ENCODE data around the gene AGPAT3.
"Not testable (repeated sequence)": the region's sequence is repeated elsewhere in the genome, so short reads cannot be mapped to it uniquely, and the experiment has no call there.

The AGPAT3 gene

DNA sequence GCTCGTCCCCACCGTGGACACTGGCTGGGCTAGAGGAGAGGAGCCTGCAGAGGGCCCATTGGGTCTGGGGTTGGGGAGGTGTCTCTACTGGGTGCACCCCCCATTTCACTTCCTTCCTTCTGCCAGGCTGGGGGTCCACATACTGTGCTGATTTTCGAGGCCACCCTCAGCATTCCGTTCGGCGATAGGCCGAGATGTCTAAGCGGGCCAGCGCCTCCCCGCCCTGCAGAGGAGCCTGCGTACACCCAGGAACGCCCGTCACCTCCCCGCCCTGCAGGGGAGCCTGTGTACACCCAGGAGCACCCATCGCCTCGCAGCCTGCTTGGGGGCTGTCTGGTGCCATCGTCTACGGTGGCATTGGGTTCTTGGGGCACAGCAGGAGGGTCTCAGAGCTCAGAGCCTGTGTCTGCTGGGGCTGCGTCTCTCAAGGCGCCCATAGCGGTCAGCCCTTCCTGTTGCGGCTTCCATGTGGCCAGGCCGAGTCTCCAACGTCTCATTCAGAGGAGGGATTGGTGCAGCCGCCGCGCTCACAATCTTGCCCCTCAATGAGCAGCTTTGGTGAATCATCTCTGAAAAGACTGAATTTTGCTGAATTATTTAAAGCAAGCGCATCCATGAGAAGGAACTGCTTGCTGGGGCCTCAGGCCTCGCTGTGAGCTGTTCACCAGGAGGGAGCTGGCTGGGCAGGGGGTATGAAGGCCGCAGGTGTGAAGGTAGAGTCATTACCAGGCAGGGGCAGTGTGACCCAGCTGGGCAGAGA, 30.7 kb upstream of the AGPAT3 start:
- DNase-seq (ENCODE audit: low read depth, low spot score): no peak

DNA sequence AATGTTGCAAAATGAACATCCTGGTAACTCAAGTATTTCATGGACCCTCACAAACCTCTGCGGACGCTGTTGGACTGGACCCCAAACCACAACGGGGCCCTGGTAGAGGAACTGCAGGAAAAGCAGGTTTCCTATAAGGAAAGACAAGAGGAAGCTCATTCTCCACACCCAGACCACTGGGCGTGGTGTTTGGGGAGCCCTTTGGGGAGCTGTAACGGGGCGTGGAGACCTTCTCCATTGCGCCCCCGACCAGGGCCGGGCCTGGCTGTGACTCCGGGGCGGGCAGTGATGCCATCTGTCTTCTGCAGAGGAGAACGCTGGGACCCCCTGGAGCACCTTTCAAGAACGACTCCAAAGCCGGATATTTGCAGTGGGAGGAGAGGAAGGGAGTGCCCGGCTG, 30.0 kb upstream of the AGPAT3 start:
- no peak for DNase-seq (ENCODE audit: low read depth, low spot score)

GRCh38 chr21:43835861-43836260, 29.2 kb upstream of the AGPAT3 start:
- no peak for DNase-seq (ENCODE audit: low read depth, low spot score)

DNA sequence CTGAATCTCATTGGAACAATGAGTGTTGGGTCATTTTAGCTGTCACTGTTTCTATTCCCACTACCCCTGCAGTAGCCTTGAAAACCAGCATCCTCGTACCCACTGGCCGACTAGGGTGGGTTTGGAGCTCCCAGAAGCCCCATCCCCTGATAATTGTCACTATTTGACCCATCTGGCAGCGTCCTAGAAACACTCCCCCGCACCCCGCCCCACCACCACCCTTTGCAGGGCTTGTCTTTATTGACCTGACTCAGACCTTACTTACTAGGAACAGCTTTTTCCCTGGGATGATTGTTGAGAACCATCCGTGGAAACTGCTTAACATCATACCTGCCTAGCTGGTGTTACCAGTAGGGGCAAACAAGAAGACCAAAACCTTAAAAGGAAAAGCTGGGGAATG, 28.4 kb upstream of the AGPAT3 start:
- no peak for DNase-seq (ENCODE audit: low read depth, low spot score)

DNA sequence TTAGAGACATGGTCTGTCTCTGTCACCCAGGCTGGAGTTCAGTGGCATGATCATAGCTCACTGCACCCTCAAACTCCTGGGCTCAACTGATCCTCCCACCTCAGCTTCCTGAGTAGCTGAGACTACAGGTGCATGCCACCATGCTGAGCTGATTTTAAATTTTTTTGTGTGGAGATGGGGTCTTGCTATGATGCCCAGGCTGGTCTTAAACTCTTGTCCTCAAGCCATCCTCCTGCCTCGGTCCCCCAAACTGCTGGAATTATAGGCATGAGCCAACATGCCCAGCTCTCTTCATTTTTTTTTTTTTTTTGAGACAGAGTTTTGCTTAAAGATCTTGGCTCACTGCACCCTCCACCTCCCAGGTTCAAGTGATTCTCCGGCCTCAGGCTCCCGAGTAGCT, 24.8 kb upstream of the AGPAT3 start:
- DNase-seq (ENCODE audit: low read depth, low spot score): no peak

DNA sequence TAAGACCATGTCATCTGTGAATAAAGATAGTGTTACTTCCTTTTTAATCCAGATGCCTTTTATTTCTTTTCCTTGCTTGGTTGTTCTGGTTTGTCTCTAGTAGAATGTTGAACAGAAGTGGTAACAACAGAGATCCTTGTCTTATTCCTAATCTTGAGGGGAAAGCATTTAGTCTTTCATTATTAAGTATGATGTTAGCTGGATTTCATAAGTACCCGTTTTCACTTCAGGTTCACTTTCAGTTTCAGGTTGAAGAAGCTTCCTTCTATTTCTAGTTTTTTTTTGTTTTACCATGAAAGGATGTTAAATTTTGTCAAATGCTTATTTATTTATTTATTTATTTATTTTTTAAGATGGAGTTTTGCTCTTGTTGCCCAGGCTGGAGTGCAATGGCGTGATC, 22.3 kb upstream of the AGPAT3 start:
- DNase-seq (ENCODE audit: low read depth, low spot score): no peak

- not testable (repeated sequence) for DNase-seq (ENCODE audit: low read depth, low spot score)
Measured at GRCh38 chr21:43844906-43845305, 20.1 kb upstream of the AGPAT3 start.

DNA sequence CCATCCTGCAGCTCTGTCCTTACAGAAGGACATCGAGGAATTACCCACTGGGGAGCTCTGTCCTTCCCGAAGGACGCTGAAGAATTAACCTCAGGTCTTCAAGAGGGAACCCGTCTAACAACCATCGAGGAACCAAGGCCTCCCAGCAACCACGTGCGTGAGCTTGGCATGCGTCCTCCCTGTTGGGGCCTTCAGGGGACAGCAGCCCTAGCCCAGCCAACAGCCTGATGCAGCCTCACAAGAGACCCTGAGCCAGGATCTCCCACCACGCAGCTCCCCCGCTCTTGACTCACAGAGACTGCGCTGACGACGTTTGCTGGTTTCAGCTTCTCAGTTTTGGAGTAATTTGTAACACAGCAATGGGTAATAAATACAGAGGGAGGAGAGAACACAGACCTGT, 19.6 kb upstream of the AGPAT3 start:
- no peak for DNase-seq (ENCODE audit: low read depth, low spot score)

GRCh38 chr21:43846430-43846829, 18.6 kb upstream of the AGPAT3 start:
- no peak for DNase-seq (ENCODE audit: low read depth, low spot score)

- DNase-seq (ENCODE audit: low read depth, low spot score): no peak
Measured at GRCh38 chr21:43847301-43847700, 17.7 kb upstream of the AGPAT3 start.

DNA sequence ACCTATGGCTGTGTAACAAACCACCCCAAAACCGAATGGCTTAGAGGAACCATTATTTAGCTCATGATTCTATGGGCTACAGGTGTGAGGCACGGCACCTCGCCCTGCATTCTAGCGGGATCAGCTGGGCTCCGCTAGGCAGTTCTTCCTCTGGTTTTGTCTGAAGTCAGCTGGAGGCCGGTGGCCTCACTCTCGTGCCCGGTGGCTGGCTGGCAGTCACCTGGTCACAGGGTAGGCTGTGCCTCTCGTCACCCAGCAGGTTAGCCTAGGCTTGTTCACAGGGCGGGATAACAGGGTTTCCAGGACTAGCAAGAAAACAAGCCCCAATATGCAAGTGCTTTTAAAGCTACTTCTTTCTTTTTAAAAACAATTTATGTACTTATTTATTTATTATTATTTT, 16.3 kb upstream of the AGPAT3 start:
- DNase-seq (ENCODE audit: low read depth, low spot score): no peak

DNA sequence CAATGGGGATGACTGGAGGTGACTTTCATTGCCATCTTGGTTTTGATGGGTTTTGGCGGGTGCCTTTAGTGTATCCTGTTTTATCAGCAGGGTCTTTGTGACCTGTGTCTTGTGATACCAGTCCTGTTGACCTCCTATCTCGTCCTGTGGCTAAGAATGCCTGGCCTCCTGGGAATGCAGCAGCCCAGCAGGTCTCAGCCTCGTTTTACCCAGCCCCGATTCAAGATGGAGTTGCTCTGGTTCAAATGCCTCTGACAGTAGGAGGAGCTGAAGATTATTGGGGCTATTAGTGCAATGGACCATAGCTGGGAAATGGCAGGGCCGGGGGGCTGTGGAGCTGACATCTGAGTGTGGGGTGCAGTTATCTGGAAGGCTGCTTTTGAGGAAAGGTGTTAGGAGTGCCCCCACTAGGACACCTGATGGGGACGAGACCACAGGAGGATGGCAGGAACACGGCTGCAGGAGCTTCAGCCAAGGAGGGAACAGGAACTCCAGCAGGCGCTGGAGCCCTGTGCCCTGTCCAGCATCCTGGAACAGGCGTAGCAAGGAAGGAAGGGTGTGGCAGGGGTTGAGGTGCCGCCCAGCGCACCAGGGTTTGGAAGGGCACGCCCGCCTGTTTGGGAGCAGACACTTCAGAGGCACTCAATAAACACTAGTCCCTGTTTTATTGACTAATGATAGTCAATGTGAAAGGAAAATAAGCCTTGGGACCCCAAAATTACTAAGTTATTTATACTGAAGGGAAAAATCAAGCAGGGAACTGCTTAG, 15.3 kb upstream of the AGPAT3 start:
- DNase-seq (ENCODE audit: low read depth, low spot score): no peak

DNA sequence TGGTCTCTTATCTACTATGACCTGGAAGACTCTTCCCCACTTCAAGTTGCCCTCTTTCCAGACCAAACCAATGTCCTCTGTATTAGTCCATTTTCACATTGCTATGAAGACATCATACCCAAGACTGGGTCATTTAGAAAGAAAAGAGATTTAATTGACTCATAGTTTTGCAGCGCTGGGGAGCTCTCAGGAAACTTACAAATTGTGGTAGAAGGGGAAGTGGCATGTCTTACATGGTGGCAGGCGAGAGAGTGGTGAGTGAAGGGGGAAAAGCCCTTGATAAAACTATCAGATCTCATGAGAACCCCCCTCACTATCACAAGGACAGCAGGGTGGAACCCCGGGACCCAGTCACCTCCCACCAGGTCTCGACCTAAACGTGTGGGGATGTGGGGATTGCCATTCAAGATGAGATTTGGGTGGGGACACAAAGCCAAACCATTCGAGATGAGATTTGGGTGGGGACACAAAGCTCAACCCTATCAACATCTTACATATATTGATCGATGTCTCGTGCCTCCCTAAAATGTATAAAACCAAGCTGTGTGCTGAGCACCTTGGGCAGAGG, 14.2 kb upstream of the AGPAT3 start:
- no peak for DNase-seq (ENCODE audit: low read depth, low spot score)

DNA sequence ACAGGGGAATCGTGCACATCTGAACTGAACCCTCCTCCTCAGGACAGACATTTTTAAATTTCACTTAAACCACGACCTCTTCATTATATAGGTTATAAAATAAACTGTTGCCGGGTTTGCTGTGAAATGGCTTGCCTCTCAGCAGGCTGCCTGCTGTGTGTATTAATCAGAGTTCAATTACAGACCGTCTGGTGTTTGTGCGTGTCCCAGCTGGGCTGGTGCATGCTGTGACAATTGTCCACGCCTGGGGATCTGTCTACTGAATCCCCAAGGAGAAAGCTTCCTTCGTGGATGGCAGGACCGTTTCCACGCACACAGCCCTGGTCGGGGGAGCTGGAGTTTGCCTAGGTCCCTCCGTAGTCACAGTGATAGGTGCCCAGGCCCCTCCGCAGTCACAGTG, 13.4 kb upstream of the AGPAT3 start:
- DNase-seq (ENCODE audit: low read depth, low spot score): no peak

- no peak for DNase-seq (ENCODE audit: low read depth, low spot score)
Measured at GRCh38 chr21:43853851-43854772, 10.9 kb upstream of the AGPAT3 start.

DNA sequence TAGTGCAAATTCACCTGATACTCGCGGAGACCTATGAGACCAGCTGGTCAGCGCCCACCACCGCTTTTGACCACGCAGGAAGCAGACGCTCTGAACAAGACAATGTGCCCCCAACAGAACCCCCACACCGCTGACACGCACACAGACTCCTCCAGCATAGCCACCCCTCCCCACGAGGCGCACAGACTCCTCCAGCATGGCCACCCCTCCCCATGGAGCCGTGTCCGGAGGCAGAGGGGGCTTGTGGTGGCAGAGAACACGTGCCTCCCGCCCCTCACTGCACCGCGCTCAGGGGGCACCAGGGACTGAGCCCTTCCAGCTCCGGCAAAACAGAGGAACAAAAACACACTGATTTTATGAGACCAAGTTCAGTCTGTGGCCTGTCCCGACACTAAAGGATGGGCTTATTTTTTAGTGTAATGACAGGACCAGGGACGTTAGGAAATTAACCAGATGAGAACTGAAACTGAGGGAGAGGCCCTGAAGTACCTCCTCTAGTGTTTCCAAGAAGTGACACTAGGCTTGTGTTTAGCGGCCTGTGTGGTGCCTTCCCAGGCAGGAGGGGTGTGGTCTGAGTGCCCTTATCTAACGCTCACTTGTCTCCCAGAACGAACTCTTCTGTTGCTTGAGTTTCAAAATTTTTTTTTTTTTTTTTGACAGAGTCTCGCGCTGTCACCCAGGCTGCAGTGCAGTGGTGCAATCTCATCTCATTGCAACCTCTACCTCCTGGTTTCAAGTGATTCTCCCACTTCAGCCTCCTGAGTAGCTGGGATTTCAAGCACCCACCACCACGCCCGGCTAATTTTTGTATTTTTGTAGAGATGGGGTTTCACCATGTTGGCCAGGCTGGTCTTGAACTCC, 10.0 kb upstream of the AGPAT3 start:
- no peak for DNase-seq (ENCODE audit: low read depth, low spot score)

DNA sequence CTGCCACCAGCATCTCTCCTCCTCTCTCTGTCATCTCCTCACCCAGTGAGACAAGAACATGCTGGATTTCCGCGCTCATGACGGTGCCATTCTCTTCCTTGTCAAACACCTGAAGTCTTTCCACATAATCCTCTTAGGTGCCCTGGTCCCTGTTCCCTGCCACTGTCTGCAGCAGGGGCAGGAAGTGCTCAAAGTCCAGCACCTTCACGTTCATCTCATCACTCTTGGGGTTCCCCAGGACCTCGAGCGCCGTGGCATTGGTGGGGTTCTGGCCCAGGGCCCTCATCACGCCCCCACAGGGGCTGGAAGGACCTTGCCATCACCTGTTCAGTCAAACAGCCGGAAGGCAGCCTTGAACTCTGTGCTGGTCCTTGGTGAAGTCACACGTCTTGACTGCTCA, 9.1 kb upstream of the AGPAT3 start:
- no peak for DNase-seq (ENCODE audit: low read depth, low spot score)

DNA sequence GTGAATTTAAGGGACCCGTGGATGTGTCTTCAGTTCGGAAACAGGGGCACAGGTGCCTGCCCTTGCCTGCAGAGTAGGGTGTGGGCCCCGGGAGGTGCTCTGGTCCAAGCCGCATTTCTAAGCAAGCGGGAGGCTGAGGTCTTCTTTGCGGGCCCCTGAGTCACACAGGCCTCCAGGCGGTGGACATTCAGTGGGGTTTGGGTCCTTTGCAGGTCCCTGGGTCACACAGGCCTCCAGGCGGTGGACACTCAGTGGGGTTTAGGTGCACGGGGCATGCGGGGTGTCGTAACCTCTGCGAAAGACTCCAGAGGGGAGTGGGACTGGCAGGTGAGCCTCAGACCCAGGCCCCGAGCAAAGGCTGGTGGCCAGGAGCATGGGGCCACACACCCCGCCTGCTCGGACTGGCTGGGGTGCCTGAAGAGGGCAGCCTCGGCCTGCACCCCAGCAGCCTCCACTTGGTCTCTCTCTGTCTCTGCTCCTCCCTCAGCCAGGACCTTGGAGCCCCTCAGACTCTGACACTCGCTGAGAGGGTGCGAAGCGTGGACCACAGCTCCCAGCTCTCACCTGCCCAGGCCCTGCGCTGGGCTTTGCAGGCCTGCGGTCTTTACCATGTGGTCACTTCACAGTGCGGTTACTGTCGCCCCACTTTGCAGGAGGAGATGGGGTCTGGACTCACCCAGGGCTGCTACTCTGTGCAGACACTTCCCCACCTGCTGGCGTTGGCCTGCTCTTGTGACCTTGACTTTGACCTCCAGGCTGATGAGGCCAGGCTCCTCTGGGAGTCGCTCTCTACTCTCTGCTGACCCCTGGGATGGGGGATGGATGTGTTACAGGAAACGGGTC, 6.0 kb upstream of the AGPAT3 start:
- DNase-seq (ENCODE audit: low read depth, low spot score): no peak

GRCh38 chr21:43859747-43860214, 5.2 kb upstream of the AGPAT3 start:
- no peak for DNase-seq (ENCODE audit: low read depth, low spot score)

- no peak for DNase-seq (ENCODE audit: low read depth, low spot score)
Measured at GRCh38 chr21:43861706-43862105, 3.3 kb upstream of the AGPAT3 start.

All from iPS DF 19.7 (cell line).